ENCODE measurements around the gene ATP6V0E1.
"Not testable (repeated sequence)": the region's sequence is repeated elsewhere in the genome, so short reads cannot be mapped to it uniquely, and the experiment has no call there.

ATP6V0E1 gene

DNA sequence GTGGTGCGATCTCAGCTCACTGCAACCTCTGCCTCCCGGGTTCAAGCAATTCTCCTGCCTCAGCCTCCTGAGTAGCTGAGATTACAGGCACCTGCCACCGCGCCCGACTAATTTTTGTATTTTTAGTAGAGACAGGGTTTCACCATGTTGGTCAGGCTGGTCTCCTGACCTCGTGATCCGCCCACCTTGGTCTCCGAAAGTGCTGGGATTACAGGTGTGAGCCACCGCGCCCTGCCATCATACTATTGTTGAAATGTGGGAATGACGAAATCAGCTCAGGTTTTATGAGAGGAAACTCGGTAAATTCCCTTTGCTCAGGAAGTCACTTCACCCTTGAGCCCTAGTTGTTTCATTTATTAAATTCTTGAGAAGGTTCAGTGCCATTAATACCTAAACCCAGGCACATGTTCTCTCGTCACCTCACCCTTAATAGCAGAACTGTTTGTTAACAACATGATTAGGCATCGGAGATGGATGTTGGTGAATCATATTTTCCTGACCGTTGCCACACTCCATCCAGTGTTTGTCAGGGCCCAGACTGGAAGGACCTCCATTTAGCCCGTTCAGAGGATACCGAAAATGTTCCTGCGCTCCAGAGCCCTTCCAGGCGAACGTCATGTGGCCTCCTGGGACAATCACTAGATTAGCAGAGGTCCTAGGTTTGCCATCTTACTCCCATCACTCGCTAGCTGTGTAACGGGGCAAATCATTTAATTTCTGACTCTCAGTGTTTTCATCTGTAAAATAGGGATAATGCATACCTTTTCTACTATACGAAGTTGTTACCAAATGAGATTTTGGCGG is 52.5 kb downstream of the ATP6V0E1 start:
- no peak for DNase-seq (ENCODE audit: low read depth)

DNA sequence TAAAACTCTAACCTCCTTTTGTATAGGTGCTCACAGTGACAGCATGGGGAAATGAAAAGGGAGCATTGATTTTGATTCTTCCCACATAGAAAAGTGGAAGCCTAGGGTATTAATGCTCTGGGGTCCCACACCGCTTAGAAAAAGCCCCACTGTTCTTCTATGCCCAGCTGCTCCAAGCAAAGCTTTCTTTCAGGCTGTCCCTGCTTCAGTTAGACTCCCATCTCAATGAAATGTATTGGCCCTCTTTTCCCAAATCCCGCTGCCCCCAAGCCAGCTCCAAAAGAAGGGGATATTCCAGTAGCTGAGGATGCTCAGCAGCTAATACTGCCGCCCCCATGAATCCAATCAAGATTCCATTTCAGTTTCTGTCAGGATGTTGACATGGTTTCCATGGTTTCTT is 55.6 kb downstream of the ATP6V0E1 start:
- no peak for DNase-seq (ENCODE audit: low read depth)

DNA sequence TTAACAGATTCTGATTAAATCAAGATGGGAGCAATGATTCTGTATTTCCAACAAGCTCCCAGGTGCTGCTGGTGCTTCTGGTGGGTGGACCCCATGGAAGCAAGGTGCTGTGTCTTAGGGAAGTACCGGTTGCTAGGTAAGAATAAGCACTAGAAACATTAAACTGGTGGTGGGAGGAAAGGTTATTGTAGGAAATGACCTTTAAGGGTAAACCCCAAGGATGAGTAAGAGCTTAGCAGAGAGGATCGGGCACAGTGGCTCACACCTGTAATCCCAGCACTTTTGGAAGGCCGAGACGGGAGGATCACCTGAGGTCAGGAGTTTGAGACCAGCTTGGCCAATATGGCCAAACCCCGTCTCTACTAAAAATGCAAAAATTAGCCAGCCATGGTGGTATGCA is 56.4 kb downstream of the ATP6V0E1 start:
- DNase-seq (ENCODE audit: low read depth): no peak

- no peak for DNase-seq (ENCODE audit: low read depth)
These were observed 58.6 kb downstream of the ATP6V0E1 start for GRCh38 chr5:173041881-173042762.

GRCh38 chr5:173042763-173043107 is 59.2 kb downstream of the ATP6V0E1 start:
- DNase-seq (ENCODE audit: low read depth): no peak

DNA sequence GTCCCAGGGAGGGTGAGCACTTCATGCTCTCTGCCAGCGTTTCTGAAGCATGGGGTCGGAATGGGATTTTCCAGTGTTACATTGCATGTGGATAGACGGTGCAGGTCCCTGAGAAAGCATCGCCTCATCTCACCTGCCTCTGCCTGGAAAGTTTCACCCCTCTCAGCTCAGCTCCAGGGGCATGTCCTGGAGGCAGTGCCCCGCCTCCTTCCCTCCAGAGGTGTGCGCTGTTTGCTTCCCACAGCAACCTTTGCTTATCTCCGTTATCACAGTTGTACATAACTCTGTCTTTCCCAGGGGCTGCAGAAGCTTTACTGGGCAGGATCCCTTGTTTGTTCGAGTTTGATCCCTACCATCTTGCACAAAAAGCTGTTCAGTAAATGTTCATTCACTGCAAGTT is 61.9 kb downstream of the ATP6V0E1 start:
- DNase-seq (ENCODE audit: low read depth): no peak

GRCh38 chr5:173047096-173047837 is 63.7 kb downstream of the ATP6V0E1 start:
- not testable (repeated sequence) for DNase-seq (ENCODE audit: low read depth)

- DNase-seq (ENCODE audit: low read depth): no peak
These were observed 64.2 kb downstream of the ATP6V0E1 start for GRCh38 chr5:173047838-173048105.

- no peak for DNase-seq (ENCODE audit: low read depth)
These were observed 67.2 kb downstream of the ATP6V0E1 start for GRCh38 chr5:173050791-173051190.

DNA sequence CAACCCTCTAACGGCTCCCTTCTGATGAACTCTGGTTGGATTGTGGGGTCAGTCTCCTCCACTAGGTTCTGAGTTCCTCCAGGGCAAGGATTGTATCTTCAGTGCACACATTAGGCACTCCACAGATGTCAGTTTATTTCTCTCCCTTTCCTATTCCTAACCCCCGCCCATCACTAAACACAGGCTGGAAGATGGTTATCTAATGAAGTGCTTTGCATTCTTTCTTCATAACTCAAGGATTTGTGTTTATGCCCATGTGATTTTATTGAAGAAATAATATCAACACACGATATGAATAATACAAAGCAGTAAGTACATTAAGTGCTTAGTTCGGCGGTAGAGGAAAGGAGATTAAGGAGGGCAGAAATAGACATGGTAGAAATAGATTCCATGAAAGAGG is 68.2 kb downstream of the ATP6V0E1 start:
- DNase-seq (ENCODE audit: low read depth): peak; percentile 30

- peak; percentile 8 for DNase-seq (ENCODE audit: low read depth)
These were observed 69.5 kb downstream of the ATP6V0E1 start for GRCh38 chr5:173053041-173053440.

GRCh38 chr5:173055042-173055721 is 71.6 kb downstream of the ATP6V0E1 start:
- no peak for DNase-seq (ENCODE audit: low read depth)

DNA sequence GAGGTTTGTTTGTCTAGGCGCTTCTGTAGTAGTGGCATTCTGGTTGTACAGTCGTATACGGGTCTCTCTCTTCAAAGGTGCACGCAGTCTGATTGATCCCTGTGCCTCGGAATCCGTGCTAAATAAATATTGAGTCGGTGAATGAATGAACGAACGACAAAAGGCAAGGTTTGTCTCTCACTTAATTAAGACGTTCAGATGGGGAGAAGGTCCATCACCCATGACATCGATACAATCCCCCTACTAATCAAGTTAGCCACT is 72.1 kb downstream of the ATP6V0E1 start:
- DNase-seq (ENCODE audit: low read depth): no peak

- peak; percentile 96 for DNase-seq (ENCODE audit: low read depth)
These were observed 72.6 kb downstream of the ATP6V0E1 start, which contains the start of gene CREBRF for GRCh38 chr5:173055983-173056782. CREBRF (plus strand) TSS chr5:173056352; CDS start chr5:173080776, 24,424 bp downstream.

DNA sequence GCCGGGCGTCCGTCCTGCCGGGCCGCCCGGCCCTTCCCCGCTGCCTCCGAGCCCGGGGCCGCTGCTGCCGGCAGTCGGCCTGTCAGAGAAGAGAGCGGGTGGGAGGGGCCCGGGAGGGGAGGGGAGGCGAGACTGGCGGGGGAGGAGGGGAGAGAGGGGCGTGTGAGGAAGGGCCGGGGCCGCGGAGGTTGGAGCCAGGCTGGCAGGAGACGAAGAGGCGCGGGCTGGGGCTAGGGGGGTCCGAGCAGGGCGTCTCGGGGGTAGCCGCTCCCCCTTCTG is 73.2 kb downstream of the ATP6V0E1 start:
- no peak for DNase-seq (ENCODE audit: low read depth)

DNA sequence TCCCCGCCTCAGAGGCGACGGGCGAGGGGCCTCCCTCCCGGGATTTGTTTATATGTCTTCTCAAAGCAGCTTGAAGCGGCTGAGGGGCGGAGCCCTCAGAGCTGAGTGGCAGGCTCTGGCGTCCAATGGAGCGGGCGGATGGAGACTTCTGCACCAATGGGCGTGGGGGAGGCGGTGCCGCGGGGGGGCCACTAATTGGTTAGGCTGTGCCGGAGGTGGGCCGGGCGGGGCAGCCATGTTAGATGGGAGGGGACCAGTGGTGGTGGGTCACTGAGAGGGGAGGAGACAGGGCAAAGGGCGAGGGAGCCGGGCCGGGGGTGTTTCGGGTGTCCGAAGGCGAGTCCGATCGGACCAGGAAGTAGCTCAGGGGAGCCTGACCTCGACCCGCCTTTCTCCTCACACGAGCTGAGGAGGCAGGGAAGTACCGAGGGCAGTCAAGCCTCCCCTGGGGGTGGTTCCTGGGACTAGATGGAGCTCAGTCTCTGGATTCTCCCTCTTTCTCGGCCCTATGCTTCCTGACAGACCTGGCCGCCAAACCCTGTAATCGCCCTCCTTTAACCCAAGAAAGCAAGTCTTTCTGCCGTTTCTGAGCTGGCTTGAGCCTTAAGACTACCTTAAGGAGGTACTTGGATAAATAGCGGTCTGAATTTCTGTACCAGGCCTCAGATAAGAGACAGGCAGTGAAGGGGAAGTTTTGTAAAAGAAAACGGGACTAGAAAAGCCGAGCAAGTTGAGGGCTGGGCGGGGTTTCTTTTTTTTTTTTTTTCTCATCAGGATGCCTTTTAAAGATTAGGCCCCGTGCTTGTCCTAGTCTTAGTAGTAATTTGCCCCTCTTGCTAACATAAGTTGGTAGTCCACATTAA is 73.7 kb downstream of the ATP6V0E1 start:
- DNase-seq (ENCODE audit: low read depth): peak; percentile 98

GRCh38 chr5:173062141-173062540 is 78.6 kb downstream of the ATP6V0E1 start:
- no peak for DNase-seq (ENCODE audit: low read depth)

GRCh38 chr5:173065155-173065554 is 81.6 kb downstream of the ATP6V0E1 start:
- no peak for DNase-seq (ENCODE audit: low read depth)

- DNase-seq (ENCODE audit: low read depth): no peak
These were observed 86.1 kb downstream of the ATP6V0E1 start for GRCh38 chr5:173069671-173070070.

GRCh38 chr5:173075137-173075843 is 91.7 kb downstream of the ATP6V0E1 start:
- no peak for DNase-seq (ENCODE audit: low read depth)
